Measurements from ENCODE around the gene SH3TC2. TPM values are rescaled to one million over a fixed set of nuclear protein-coding genes. Genes with fewer than 3 reads are reported as not detected.

Gene SH3TC2
- total and polyA plus RNA-seq, 2 donors (not counting 1 experiment from before 2014, with no cell fraction given) = not detected

DNA sequence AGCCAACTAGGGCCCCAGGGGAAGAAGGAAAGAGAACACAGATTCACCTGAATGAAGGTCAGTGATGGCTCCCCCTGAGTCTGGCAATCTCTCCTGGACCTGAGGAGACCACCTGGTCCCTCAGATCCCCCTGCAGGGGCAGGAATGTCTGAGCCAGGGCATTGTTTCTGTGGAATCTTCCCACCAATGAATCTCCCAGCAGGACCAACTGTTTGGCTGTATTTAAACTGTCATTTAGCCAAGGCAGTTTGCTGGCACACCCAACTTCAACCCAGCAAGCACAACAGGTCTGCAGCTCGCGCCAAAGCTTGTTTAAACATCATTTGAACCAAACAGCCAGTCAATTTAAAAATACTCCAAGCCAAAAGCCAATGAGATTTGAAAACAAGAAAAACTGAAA is 92.6 kb downstream of the SH3TC2 start:
- H3K4me1 ChIP-seq (ENCODE audit: control insufficient read depth in 2 of 2, insufficient read depth in 2 of 2, low read length in 2 of 2) = no peaks in the 10 kb centered on the region
- TF ChIP-seq, protein P1, sequence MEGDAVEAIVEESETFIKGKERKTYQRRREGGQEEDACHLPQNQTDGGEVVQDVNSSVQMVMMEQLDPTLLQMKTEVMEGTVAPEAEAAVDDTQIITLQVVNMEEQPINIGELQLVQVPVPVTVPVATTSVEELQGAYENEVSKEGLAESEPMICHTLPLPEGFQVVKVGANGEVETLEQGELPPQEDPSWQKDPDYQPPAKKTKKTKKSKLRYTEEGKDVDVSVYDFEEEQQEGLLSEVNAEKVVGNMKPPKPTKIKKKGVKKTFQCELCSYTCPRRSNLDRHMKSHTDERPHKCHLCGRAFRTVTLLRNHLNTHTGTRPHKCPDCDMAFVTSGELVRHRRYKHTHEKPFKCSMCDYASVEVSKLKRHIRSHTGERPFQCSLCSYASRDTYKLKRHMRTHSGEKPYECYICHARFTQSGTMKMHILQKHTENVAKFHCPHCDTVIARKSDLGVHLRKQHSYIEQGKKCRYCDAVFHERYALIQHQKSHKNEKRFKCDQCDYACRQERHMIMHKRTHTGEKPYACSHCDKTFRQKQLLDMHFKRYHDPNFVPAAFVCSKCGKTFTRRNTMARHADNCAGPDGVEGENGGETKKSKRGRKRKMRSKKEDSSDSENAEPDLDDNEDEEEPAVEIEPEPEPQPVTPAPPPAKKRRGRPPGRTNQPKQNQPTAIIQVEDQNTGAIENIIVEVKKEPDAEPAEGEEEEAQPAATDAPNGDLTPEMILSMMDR (IDR thresholded peaks at IDR 0.05) = no peak
- no peak for TF ChIP-seq EZH2 (IDR thresholded peaks at IDR 0.05; ENCODE audit: borderline replicate concordance, insufficient read depth, low read depth, low read length, poor library complexity, severe bottlenecking)
- ChIA-PET CTCF (interaction anchor here (1.3 to 2.4 kb wide), 4 partner anchors 12 to 237 kb away, joined by 3 to 11 read pairs (median 5); no protein-coding TSS in a partner anchor), POLR2A (no interaction called here)
- no peak overlapping the region for H3K4me3 ChIP-seq (ENCODE audit: control extremely low read depth in 1 of 5, extremely low read depth in 1 of 5, insufficient read depth in 1 of 5, low read depth in 2 of 5, low read length in 4 of 5)
- DNase-seq (no peak), ATAC-seq (ENCODE audit: low read depth) (no peak)
- H3K4me2 ChIP-seq (replicated peaks; ENCODE audit: low read depth, low read length, poor library complexity, severe bottlenecking) = no peak overlapping the region
- intact Hi-C loops (cut with micrococcal nuclease) = no loop called here
- H2AFZ ChIP-seq (ENCODE audit: insufficient read depth, low read depth, low read length, poor library complexity, severe bottlenecking) = no peak overlapping the region
- no peak overlapping the region for H3K27ac Mint-ChIP-seq
- no peaks in the 10 kb centered on the region for H3K9me3 Mint-ChIP-seq (ENCODE audit: insufficient read depth)
- WGBS (ENCODE audit: insufficient coverage) = no CpG with 5 or more reads among the region's 2 CpGs
- no peaks in the 10 kb centered on the region for H4K20me1 ChIP-seq (ENCODE audit: control insufficient read depth, insufficient read depth, low read length, poor library complexity, severe bottlenecking)
- H3K27ac ChIP-seq (ENCODE audit: low read length in 2 of 2) = no peak overlapping the region
- peaks cover 0 to 6% (median under 1%) of the 10 kb centered on the region in 4 experiments for H3K27me3 ChIP-seq (replicated peaks in 1 of 4; ENCODE audit: control extremely low read depth in 1 of 4, control insufficient read depth in 3 of 4, insufficient read depth in 4 of 4, low read length in 3 of 4)
- H3K36me3 ChIP-seq (replicated peaks in 1 of 2; ENCODE audit: control extremely low read depth in 1 of 2, control insufficient read depth in 1 of 2, extremely low read depth in 1 of 2, insufficient read depth in 2 of 2, low read length in 1 of 2) = no peaks in the 10 kb centered on the region
- no peak overlapping the region for H3K9ac ChIP-seq (ENCODE audit: low read length)
- peaks cover 28% of the 10 kb centered on the region for H3K27me3 Mint-ChIP-seq
- no peak overlapping the region for H3K4me3 Mint-ChIP-seq
- H3K79me2 ChIP-seq (ENCODE audit: control insufficient read depth, insufficient read depth, low read length) = no peaks in the 10 kb centered on the region
- H3K4me1 Mint-ChIP-seq = no peaks in the 10 kb centered on the region
- H3K9me3 ChIP-seq (ENCODE audit: control extremely low read depth in 1 of 3, control insufficient read depth in 2 of 3, insufficient read depth in 1 of 3, low read length in 2 of 3) = no peaks in the 10 kb centered on the region

DNA sequence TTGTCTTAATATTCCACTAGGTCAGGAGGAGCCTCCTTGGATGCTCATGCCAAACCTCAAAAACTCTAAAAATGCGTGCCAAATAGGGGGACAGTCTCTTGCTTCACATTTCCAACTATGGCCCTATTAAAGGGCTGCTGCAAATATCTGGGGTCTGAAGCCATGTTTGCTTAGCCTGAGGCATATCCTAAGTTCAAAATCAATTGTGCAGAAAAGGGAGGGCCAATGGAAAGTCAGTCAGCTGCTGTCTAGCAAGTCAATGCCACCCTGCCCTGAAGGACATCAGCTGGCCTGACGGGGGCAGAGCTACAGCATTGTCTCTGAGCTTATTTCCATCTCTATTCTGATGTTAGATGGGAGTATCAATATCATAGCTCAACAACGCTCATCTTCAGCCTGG is 93.6 kb downstream of the SH3TC2 start:
- H3K27ac ChIP-seq (ENCODE audit: low read length in 2 of 2) = no peak overlapping the region
- H3K79me2 ChIP-seq (ENCODE audit: control insufficient read depth, insufficient read depth, low read length) = no peaks in the 10 kb centered on the region
- H3K4me1 ChIP-seq (ENCODE audit: control insufficient read depth in 2 of 2, insufficient read depth in 2 of 2, low read length in 2 of 2) = no peaks in the 10 kb centered on the region
- intact Hi-C loops (cut with micrococcal nuclease) = no loop called here
- Mint-ChIP-seq H3K9me3 (ENCODE audit: insufficient read depth) (no peaks in the 10 kb centered on the region), H3K4me1 (no peaks in the 10 kb centered on the region), H3K27ac (no peak overlapping the region), H3K4me3 (no peak overlapping the region), H3K27me3 (peaks cover 25% of the 10 kb centered on the region)
- DNase-seq = no peak
- no peaks in the 10 kb centered on the region for H3K9me3 ChIP-seq (ENCODE audit: control extremely low read depth in 1 of 3, control insufficient read depth in 2 of 3, insufficient read depth in 1 of 3, low read length in 2 of 3)
- no peak overlapping the region for H2AFZ ChIP-seq (ENCODE audit: insufficient read depth, low read depth, low read length, poor library complexity, severe bottlenecking)
- no peak overlapping the region for H3K9ac ChIP-seq (ENCODE audit: low read length)
- ChIA-PET CTCF (interaction anchor here (0.9 to 2.4 kb wide), 5 partner anchors 12 to 236 kb away, joined by 3 to 11 read pairs (median 5); no protein-coding TSS in a partner anchor), POLR2A (no interaction called here)
- TF ChIP-seq EZH2 (IDR thresholded peaks at IDR 0.05; ENCODE audit: borderline replicate concordance, insufficient read depth, low read depth, low read length, poor library complexity, severe bottlenecking) = no peak
- TF ChIP-seq, protein P1 (IDR thresholded peaks at IDR 0.05) = no peak
- H3K4me2 ChIP-seq (replicated peaks; ENCODE audit: low read depth, low read length, poor library complexity, severe bottlenecking) = no peak overlapping the region
- no peak overlapping the region for H3K4me3 ChIP-seq (ENCODE audit: control extremely low read depth in 1 of 5, extremely low read depth in 1 of 5, insufficient read depth in 1 of 5, low read depth in 2 of 5, low read length in 4 of 5)
- H3K27me3 ChIP-seq (replicated peaks in 1 of 4; ENCODE audit: control extremely low read depth in 1 of 4, control insufficient read depth in 3 of 4, insufficient read depth in 4 of 4, low read length in 3 of 4) = peaks cover 0 to 4% (median under 1%) of the 10 kb centered on the region in 4 experiments
- no peak for ATAC-seq (ENCODE audit: low read depth)
- no peaks in the 10 kb centered on the region for H3K36me3 ChIP-seq (replicated peaks in 1 of 2; ENCODE audit: control extremely low read depth in 1 of 2, control insufficient read depth in 1 of 2, extremely low read depth in 1 of 2, insufficient read depth in 2 of 2, low read length in 1 of 2)
- whole genome bisulfite sequencing (ENCODE audit: insufficient coverage) = no CpG with 5 or more reads among the region's 3 CpGs
- H4K20me1 ChIP-seq (ENCODE audit: control insufficient read depth, insufficient read depth, low read length, poor library complexity, severe bottlenecking) = no peaks in the 10 kb centered on the region

Data from B cell (primary cell).